ENCODE results near the gene ZBTB8B.

The ZBTB8B gene

DNA sequence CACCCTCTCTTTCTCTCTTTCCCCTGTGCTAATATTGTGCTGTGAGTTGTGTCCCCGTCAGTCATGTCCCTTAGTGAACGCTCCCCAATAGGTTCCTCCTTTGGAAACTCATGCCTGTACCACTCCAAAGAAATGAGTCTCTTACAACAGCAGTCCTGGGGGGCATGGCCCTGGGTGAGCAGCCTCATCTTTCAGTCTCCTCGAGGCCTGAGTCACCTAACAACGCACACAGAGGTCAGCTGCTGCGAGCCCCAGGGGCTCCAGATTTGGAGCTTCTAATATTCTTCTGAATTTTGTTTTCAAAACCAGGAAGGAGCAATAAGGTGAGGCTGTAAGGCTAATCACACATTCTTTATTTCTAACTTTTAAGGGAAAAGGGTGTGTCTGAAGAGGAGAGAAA lies 43.9 kb downstream of the ZBTB8B start:
- DNase-seq (ENCODE audit: low read depth) = peak; percentile 43
- no peak overlapping the region for H3K4me3 ChIP-seq (ENCODE audit: control insufficient read depth, low read depth, low read length)
- no peak for TF ChIP-seq CTCF (conservative IDR thresholded peaks at IDR 0.05; ENCODE audit: control insufficient read depth, insufficient read depth, low read depth, low read length)

GRCh38 chr1:32509939-32510338 lies 45.1 kb downstream of the ZBTB8B start:
- H3K4me3 ChIP-seq (ENCODE audit: control insufficient read depth, low read depth, low read length) = no peak overlapping the region
- no peak for DNase-seq (ENCODE audit: low read depth)
- no peak for TF ChIP-seq CTCF (conservative IDR thresholded peaks at IDR 0.05; ENCODE audit: control insufficient read depth, insufficient read depth, low read depth, low read length)

All from fibroblast of mammary gland (primary cell).